WERI-Rb-1 (cell line): ENCODE results near the gene SH3D19.

Experiments
- DNase-seq: peaks from one replicate; pipeline ENCODE4 v3.0.0-alpha.2; 2020
- H3K27ac ChIP-seq: fragments of 250-450 bp; sonication (Bioruptor Pico); 2 replicates; pipeline ENCODE4 v1.5.1; 2020; ENCODE audit warnings: mild to moderate bottlenecking, moderate library complexity
- H3K27me3 ChIP-seq: fragments of 250-450 bp; sonication (Bioruptor Pico); 2 replicates; pipeline ENCODE4 v1.5.1; 2021; ENCODE audit warnings: mild to moderate bottlenecking, low read depth, moderate library complexity; ENCODE audit not compliant: insufficient read depth, severe bottlenecking
- H3K36me3 ChIP-seq: fragments of 250-450 bp; sonication (Bioruptor Pico); 2 replicates; pipeline ENCODE4 v1.5.1; 2020; ENCODE audit warnings: mild to moderate bottlenecking, moderate library complexity
- H3K4me3 ChIP-seq: 2 replicates; pipeline ENCODE4 v1.5.1; 2011; ENCODE audit warnings: low read depth, mild to moderate bottlenecking, control low read depth, low read length
- H3K9me3 ChIP-seq: fragments of 250-450 bp; sonication (Bioruptor Pico); 2 replicates; pipeline ENCODE4 v1.5.1; 2021; ENCODE audit warnings: mild to moderate bottlenecking, moderate library complexity; ENCODE audit not compliant: severe bottlenecking
- CTCF ChIP-seq: IDR thresholded peaks from 2 replicates; pipeline ENCODE4 v1.5.1; 2011; ENCODE audit warnings: low read depth, mild to moderate bottlenecking, control low read depth, inconsistent platforms, low read length

SH3D19 gene

GRCh38 chr4:151158979-151159378, 166.4 kb downstream of the SH3D19 start:
- no peaks in the 10 kb centered on the region for H3K27me3 ChIP-seq
- peaks cover 10% of the 10 kb centered on the region for H3K36me3 ChIP-seq
- H3K4me3 ChIP-seq, result no peak overlapping the region
- peaks cover 4% of the 10 kb centered on the region for H3K9me3 ChIP-seq
- TF ChIP-seq CTCF, result no peak
- no peak for DNase-seq
- H3K27ac ChIP-seq, result no peak overlapping the region

- Histone ChIP-seq H3K4me3 (no peak overlapping the region), H3K9me3 (peaks cover 4% of the 10 kb centered on the region), H3K36me3 (peaks cover 10% of the 10 kb centered on the region), H3K27ac (no peak overlapping the region), H3K27me3 (no peaks in the 10 kb centered on the region)
- TF ChIP-seq CTCF, result no peak
- no peak for DNase-seq
These were observed 167.9 kb downstream of the SH3D19 start for GRCh38 chr4:151157543-151157942.

- DNase-seq, result no peak
- Histone ChIP-seq H3K36me3 (peaks cover 13% of the 10 kb centered on the region), H3K27ac (no peak overlapping the region), H3K9me3 (peaks cover 4% of the 10 kb centered on the region), H3K4me3 (no peak overlapping the region), H3K27me3 (no peaks in the 10 kb centered on the region)
- no peak for TF ChIP-seq CTCF
These were observed 171.8 kb downstream of the SH3D19 start for GRCh38 chr4:151153585-151153984.

- no peak for TF ChIP-seq CTCF
- Histone ChIP-seq H3K27ac (no peak overlapping the region), H3K4me3 (no peak overlapping the region), H3K27me3 (no peaks in the 10 kb centered on the region), H3K36me3 (peaks cover 15% of the 10 kb centered on the region), H3K9me3 (no peaks in the 10 kb centered on the region)
- DNase-seq, result no peak
These were observed 173.4 kb downstream of the SH3D19 start for GRCh38 chr4:151152028-151152427.

GRCh38 chr4:151150821-151151580, 174.4 kb downstream of the SH3D19 start:
- DNase-seq, result no peak
- Histone ChIP-seq H3K4me3 (no peak overlapping the region), H3K36me3 (peaks cover 20% of the 10 kb centered on the region), H3K27me3 (no peaks in the 10 kb centered on the region), H3K9me3 (no peaks in the 10 kb centered on the region), H3K27ac (no peak overlapping the region)
- no peak for TF ChIP-seq CTCF

GRCh38 chr4:151148261-151148660, 177.1 kb downstream of the SH3D19 start:
- DNase-seq, result no peak
- H3K27me3 ChIP-seq, result no peaks in the 10 kb centered on the region
- no peak for TF ChIP-seq CTCF
- H3K27ac ChIP-seq, result no peak overlapping the region
- no peak overlapping the region for H3K4me3 ChIP-seq
- H3K36me3 ChIP-seq, result peaks cover 37% of the 10 kb centered on the region
- no peaks in the 10 kb centered on the region for H3K9me3 ChIP-seq
